CD8-positive, alpha-beta memory T cell (primary cell): ENCODE results near the gene ZFHX3. TPM values are rescaled to one million over a fixed set of nuclear protein-coding genes. Genes with fewer than 3 reads are reported as not detected.
"Not testable (repeated sequence)": the region's sequence is repeated elsewhere in the genome, so short reads cannot be mapped to it uniquely, and the experiment has no call there.

Experiments used
- CTCF ChIA-PET: fragments of 350-600 bp; sonication (Branson Sonifier 250); formaldehyde crosslinking; loops from one replicate; lab custom pipeline; 2021; ENCODE audit warnings: antibody characterized with exemption; lab: Charles Lee
- POLR2A ChIA-PET: fragments of 350-600 bp; sonication (Branson Sonifier 250); formaldehyde crosslinking; loops from one replicate; lab custom pipeline; 2021; ENCODE audit warnings: antibody characterized with exemption; lab: Charles Lee
- DNase-seq, 5 donors: peaks; one replicate each; pipeline versions ENCODE4 v3.0.0 to v3.0.0-alpha.2; 2020 to 2022; ENCODE audit warnings: mixed read lengths in 1 of 5
- H3K27ac ChIP-seq: one replicate; pipeline ENCODE4 v1.7.0; 2013; ENCODE audit warnings: low read depth, mild to moderate bottlenecking, low read length, moderate library complexity
- H3K27me3 ChIP-seq: 2 replicates; pipeline ENCODE4 v1.7.0; 2013; ENCODE audit warnings: low read length, mild to moderate bottlenecking; ENCODE audit not compliant: insufficient read depth, poor library complexity, severe bottlenecking
- H3K36me3 ChIP-seq: 2 replicates; pipeline ENCODE4 v1.7.0; 2013; ENCODE audit warnings: mild to moderate bottlenecking, low read length, moderate library complexity; ENCODE audit not compliant: insufficient read depth
- H3K4me1 ChIP-seq: 2 replicates; pipeline ENCODE4 v1.7.0; 2013; ENCODE audit warnings: mild to moderate bottlenecking, low read length, moderate library complexity; ENCODE audit not compliant: insufficient read depth
- H3K4me3 ChIP-seq: 2 replicates; pipeline ENCODE4 v1.7.0; 2013; ENCODE audit warnings: mild to moderate bottlenecking, low read length
- H3K9me3 ChIP-seq: 2 replicates; pipeline ENCODE4 v1.7.0; 2013; ENCODE audit warnings: mild to moderate bottlenecking, low read length
- H3K27ac Mint-ChIP-seq, 8 donors: one replicate each; pipeline ENCODE4 v1.8.0; 2020 to 2021; ENCODE audit warnings: mixed read lengths in 8 of 8, mild to moderate bottlenecking in 6 of 8, inconsistent platforms in 3 of 8, moderate library complexity in 3 of 8
- H3K27me3 Mint-ChIP-seq, 2 donors: one replicate each; pipeline ENCODE4 v1.8.0; 2020 to 2021; ENCODE audit warnings: mixed read lengths in 2 of 2, mild to moderate bottlenecking in 1 of 2, moderate library complexity in 1 of 2
- H3K36me3 Mint-ChIP-seq, 3 donors: one replicate each; pipeline ENCODE4 v1.8.0; 2020 to 2021; ENCODE audit warnings: mixed read lengths in 3 of 3, inconsistent platforms in 1 of 3, mild to moderate bottlenecking in 1 of 3
- H3K4me1 Mint-ChIP-seq, 3 donors: one replicate each; pipeline ENCODE4 v1.8.0; 2020 to 2021; ENCODE audit warnings: mixed read lengths in 3 of 3, inconsistent platforms in 1 of 3, mild to moderate bottlenecking in 1 of 3
- H3K4me3 Mint-ChIP-seq, 7 donors: one replicate each; pipeline ENCODE4 v1.8.0; 2020 to 2021; ENCODE audit warnings: mixed read lengths in 7 of 7, mild to moderate bottlenecking in 6 of 7, moderate library complexity in 4 of 7, inconsistent platforms in 2 of 7
- H3K9me3 Mint-ChIP-seq, 5 donors: one replicate each; pipeline ENCODE4 v1.8.0; 2020 to 2022; ENCODE audit warnings: mixed read lengths in 5 of 5, mild to moderate bottlenecking in 3 of 5, moderate library complexity in 2 of 5, inconsistent platforms in 1 of 5
- polyA plus RNA-seq: library from polyadenylated mRNA; unstranded; fragments of 300-500 nt; fragmentation: Illumina TruSeq; gene quantifications from one replicate; pipeline ENCODE4 v1.2.3, GENCODE V29; 2021
- total RNA-seq, 2 experiments: library from RNA; stranded (reverse); gene quantifications; one replicate each; pipeline ENCODE4 v1.2.3, GENCODE V29; 2021

The ZFHX3 gene
- total and polyA plus RNA-seq, 3 experiments from 2014 or later, result 0.13 to 0.22 (median 0.20) TPM

DNA sequence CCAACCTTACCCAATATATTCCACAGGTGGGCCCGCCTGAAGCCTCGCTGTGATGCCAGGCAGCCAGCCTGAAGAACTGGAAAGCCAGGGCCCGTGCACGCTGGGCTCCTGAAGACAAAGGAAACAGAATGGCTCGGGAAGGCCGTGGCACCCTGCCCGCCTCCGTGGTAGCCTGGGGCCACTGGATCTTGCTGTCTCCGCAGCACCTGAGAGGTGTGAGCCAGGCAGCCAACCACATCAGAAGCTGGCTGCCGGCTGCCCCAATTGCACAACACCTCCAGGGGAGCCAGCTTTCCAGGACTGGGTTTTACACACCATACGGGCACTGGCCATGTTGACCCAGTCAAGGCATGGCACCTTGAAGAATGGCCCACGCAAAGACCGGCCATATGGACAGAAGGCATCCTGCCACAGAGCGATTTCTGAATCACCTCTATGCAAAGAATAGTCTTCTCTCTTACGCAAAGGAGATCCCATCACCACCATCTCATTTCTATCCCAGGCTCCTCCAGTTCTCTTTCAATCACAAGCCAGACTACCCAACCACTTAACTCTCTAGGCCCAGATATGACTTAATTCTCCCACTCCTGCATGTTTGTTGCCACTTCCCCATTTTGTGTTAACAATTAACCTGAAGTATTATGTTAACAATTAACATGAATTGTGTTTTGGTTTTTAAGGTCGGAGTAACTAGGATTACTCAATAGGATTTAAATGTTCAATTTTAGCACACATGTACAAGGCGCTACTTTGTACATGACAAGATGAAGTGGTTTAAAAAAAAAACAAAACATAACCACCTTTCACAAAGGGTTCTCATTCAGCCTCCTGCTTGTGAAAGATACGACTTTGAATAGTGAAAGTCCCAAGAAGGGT is 32.1 kb downstream of the ZFHX3 start:
- Mint-ChIP-seq H3K4me1 (no peaks in the 10 kb centered on the region), H3K9me3 (peaks cover 0 to 9% (median 0%) of the 10 kb centered on the region in 5 donors), H3K27ac (no peak overlapping the region), H3K36me3 (no peaks in the 10 kb centered on the region), H3K27me3 (no peaks in the 10 kb centered on the region), H3K4me3 (no peak overlapping the region)
- Histone ChIP-seq H3K4me1 (no peaks in the 10 kb centered on the region), H3K36me3 (no peaks in the 10 kb centered on the region), H3K9me3 (no peaks in the 10 kb centered on the region), H3K27me3 (no peaks in the 10 kb centered on the region), H3K4me3 (no peak overlapping the region), H3K27ac (no peak overlapping the region)
- ChIA-PET POLR2A (no interaction called here), CTCF (no interaction called here)
- DNase-seq, result no peak

DNA sequence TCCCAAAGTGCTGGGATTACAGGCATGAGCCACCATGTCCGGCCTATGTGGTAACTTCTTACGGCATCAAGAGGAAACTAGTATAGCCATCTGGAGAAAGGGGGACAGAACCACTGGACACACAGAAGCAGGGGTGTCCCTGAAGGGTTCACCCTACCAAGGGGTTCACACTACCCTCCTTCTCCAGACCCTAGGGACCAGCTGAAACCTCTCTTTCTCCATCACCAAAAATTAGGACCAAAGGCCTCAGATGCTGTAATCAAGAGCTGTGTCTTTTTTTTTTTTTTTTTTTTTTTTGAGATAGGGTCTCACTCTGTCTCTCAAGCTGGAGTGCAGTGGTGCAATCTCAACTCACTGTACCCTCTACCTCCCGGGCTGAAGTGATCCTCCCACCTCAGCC is 33.2 kb downstream of the ZFHX3 start:
- Mint-ChIP-seq H3K27ac (no peak overlapping the region), H3K4me3 (no peak overlapping the region), H3K4me1 (no peaks in the 10 kb centered on the region), H3K9me3 (peaks cover 0 to 5% (median 0%) of the 10 kb centered on the region in 5 donors), H3K27me3 (no peaks in the 10 kb centered on the region), H3K36me3 (no peaks in the 10 kb centered on the region)
- H3K9me3 ChIP-seq, result no peaks in the 10 kb centered on the region
- no peak overlapping the region for H3K4me3 ChIP-seq
- H3K27ac ChIP-seq, result no peak overlapping the region
- no peak for DNase-seq
- no peaks in the 10 kb centered on the region for H3K36me3 ChIP-seq
- ChIA-PET CTCF (no interaction called here), POLR2A (no interaction called here)
- no peaks in the 10 kb centered on the region for H3K27me3 ChIP-seq
- no peaks in the 10 kb centered on the region for H3K4me1 ChIP-seq

DNA sequence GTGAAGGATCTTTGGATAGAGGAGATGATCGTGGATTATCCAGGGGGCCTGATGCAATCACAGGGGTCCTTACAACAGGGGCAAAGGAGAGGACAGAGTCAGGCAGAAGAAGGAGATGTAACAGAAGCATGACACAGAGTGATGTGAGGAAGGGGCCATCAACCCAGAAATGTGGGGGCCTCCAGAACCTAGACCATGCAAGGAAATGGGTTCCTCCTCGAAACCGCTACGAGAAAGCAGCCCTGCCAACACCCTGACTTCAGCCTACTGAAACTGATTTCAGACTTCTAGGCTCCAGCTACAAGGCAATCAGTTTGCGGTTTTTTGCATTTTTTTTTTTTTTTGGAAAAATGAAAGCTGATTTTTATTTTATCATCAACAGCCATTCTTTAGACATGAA is 34.0 kb downstream of the ZFHX3 start:
- Mint-ChIP-seq H3K27ac (no peak overlapping the region), H3K4me3 (no peak overlapping the region), H3K36me3 (no peaks in the 10 kb centered on the region), H3K4me1 (no peaks in the 10 kb centered on the region), H3K9me3 (peaks cover 0 to 3% (median 0%) of the 10 kb centered on the region in 5 donors), H3K27me3 (no peaks in the 10 kb centered on the region)
- DNase-seq, result no peak
- H3K27me3 ChIP-seq, result no peaks in the 10 kb centered on the region
- no peaks in the 10 kb centered on the region for H3K9me3 ChIP-seq
- ChIA-PET CTCF (no interaction called here), POLR2A (no interaction called here)
- no peaks in the 10 kb centered on the region for H3K36me3 ChIP-seq
- H3K27ac ChIP-seq, result no peak overlapping the region
- H3K4me1 ChIP-seq, result no peaks in the 10 kb centered on the region
- H3K4me3 ChIP-seq, result no peak overlapping the region

DNA sequence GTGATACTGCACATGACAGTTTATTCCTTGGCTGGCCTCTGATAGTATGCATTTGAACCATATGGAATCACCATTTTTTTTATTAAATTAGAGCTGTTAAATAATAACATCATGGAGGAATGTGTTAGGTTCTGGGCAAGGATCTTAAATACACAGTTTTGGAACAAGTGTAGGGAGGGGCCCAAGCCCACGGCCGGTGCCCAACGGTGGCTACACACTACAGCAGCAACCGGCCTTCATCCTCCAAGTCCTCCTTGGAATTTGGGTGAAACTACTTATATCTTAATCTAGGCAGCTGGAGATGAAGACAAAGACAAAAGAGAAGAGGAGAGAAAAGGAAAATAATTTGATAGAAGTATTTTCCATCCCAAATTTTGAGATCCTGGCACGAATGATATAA is 35.6 kb downstream of the ZFHX3 start:
- no peak for DNase-seq
- Histone ChIP-seq H3K27ac (no peak overlapping the region), H3K9me3 (no peaks in the 10 kb centered on the region), H3K4me3 (no peak overlapping the region), H3K4me1 (no peaks in the 10 kb centered on the region), H3K36me3 (no peaks in the 10 kb centered on the region), H3K27me3 (no peaks in the 10 kb centered on the region)
- Mint-ChIP-seq H3K36me3 (no peaks in the 10 kb centered on the region), H3K27me3 (no peaks in the 10 kb centered on the region), H3K27ac (no peak overlapping the region), H3K4me1 (no peaks in the 10 kb centered on the region), H3K9me3 (peaks cover 0 to 3% (median 0%) of the 10 kb centered on the region in 5 donors), H3K4me3 (no peak overlapping the region)
- ChIA-PET CTCF (no interaction called here), POLR2A (no interaction called here)

DNA sequence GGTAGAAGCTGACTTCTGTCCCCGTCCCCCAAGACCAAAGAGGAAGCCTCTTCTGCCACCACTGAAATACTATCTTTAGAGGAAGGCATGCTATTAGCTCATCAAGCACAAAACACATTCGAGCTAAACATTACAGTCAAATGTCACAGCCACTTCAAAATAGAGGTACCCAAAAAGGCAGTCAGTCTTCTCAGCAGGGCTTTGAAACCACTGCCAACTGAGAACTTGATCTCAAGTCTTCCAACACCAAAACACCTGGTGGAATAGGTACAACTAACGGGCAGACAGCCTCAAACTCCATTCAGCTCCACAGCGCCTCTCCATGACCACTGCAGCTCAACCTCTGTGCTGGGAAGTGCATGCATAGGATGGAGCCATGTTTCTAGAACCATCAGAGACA is 36.0 kb downstream of the ZFHX3 start:
- no peaks in the 10 kb centered on the region for H3K9me3 ChIP-seq
- no peak overlapping the region for H3K4me3 ChIP-seq
- H3K4me1 ChIP-seq, result no peaks in the 10 kb centered on the region
- POLR2A ChIA-PET, result no interaction called here
- CTCF ChIA-PET, result no interaction called here
- H3K27ac ChIP-seq, result no peak overlapping the region
- no peaks in the 10 kb centered on the region for H3K27me3 Mint-ChIP-seq
- H3K27ac Mint-ChIP-seq, result no peak overlapping the region
- no peaks in the 10 kb centered on the region for H3K36me3 Mint-ChIP-seq
- H3K4me1 Mint-ChIP-seq, result no peaks in the 10 kb centered on the region
- H3K27me3 ChIP-seq, result no peaks in the 10 kb centered on the region
- no peak for DNase-seq
- peaks cover 0 to 3% (median 0%) of the 10 kb centered on the region in 5 donors for H3K9me3 Mint-ChIP-seq
- H3K4me3 Mint-ChIP-seq, result no peak overlapping the region
- H3K36me3 ChIP-seq, result no peaks in the 10 kb centered on the region

DNA sequence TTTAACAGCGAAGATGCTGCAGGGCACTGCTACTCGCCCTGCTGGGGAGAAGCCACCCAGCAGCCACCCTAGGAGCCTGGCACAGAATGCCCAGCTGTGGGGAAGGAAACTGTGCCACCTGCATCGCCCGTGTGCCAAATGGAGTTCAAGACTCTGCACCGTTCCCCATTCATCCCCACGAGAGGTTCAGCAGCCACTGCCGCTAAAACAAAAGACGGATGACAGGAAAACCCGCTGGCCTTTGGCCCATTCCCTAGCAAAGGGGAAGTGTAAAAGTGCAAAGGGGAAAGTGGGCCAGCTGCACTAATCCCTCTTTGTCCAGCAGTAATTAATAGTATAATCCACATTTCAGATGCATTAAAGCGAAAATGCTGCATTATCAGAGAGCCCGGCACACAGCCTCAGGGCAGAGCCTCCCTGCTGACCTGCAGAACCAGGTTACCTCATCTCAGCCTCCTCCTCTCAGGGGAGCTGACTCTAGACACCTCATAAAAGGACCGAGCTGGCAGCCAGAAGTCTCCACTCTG is 37.7 kb downstream of the ZFHX3 start:
- Mint-ChIP-seq H3K4me1 (no peaks in the 10 kb centered on the region), H3K9me3 (peaks cover 0 to 3% (median 0%) of the 10 kb centered on the region in 5 donors), H3K4me3 (no peak overlapping the region), H3K27me3 (no peaks in the 10 kb centered on the region), H3K36me3 (no peaks in the 10 kb centered on the region), H3K27ac (no peak overlapping the region)
- CTCF ChIA-PET, result no interaction called here
- Histone ChIP-seq H3K36me3 (no peaks in the 10 kb centered on the region), H3K4me1 (no peaks in the 10 kb centered on the region), H3K9me3 (no peaks in the 10 kb centered on the region), H3K4me3 (no peak overlapping the region), H3K27me3 (no peaks in the 10 kb centered on the region), H3K27ac (no peak overlapping the region)
- POLR2A ChIA-PET, result no interaction called here
- DNase-seq, result no peak

DNA sequence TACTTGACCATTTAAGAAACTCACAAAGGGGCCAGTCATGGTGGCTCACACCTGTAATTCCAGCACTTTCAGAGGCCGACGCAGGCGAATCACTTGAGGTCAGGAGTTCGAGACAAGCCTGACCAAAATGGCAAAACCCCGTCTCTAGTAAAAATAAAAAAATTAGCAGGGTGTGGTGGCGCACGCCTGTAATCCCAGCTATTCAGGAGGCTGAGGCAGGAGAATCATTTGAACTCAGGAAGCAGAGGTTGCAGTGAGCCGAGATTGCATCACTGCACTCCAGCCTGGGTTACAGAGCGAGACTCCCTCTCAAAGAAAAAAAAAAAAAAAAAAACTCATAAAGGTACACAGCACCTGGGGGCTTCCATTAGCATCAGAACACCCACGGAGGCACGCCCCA is 38.2 kb downstream of the ZFHX3 start:
- H3K9me3 ChIP-seq, H3K36me3 Mint-ChIP-seq, H3K36me3 ChIP-seq, H3K4me1 ChIP-seq, H3K9me3 Mint-ChIP-seq, H3K27ac ChIP-seq, H3K4me3 ChIP-seq, H3K27ac Mint-ChIP-seq, H3K4me3 Mint-ChIP-seq, H3K27me3 ChIP-seq, H3K27me3 Mint-ChIP-seq, H3K4me1 Mint-ChIP-seq, POLR2A ChIA-PET, CTCF ChIA-PET, DNase-seq: not testable (repeated sequence)

DNA sequence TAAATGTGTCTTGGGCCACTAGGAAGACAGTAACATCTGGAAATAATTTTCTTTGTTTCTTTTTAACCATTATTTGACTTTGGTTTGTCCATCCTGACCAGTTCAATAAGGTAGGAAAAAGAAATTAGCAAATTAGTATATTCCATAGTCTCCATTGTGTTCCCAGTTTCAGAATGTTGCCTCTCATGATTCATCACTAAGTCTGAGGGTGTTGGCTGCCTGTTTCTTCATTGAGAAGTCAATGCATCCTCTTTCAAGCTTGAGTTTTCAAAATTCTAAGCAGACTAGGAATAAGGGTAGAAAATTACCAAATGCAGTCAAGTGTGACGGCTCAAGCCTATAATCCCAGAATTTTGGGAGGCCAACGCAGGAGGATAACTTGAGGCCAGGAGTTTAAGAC is 41.9 kb downstream of the ZFHX3 start:
- Histone ChIP-seq H3K4me3 (no peak overlapping the region), H3K9me3 (no peaks in the 10 kb centered on the region), H3K27me3 (no peaks in the 10 kb centered on the region), H3K27ac (no peak overlapping the region), H3K4me1 (no peaks in the 10 kb centered on the region), H3K36me3 (no peaks in the 10 kb centered on the region)
- CTCF ChIA-PET, result no interaction called here
- POLR2A ChIA-PET, result no interaction called here
- no peaks in the 10 kb centered on the region for H3K36me3 Mint-ChIP-seq
- H3K4me3 Mint-ChIP-seq, result no peak overlapping the region
- DNase-seq, result no peak
- H3K27ac Mint-ChIP-seq, result no peak overlapping the region
- H3K27me3 Mint-ChIP-seq, result no peaks in the 10 kb centered on the region
- H3K4me1 Mint-ChIP-seq, result no peaks in the 10 kb centered on the region
- H3K9me3 Mint-ChIP-seq, result peaks cover 0 to 4% (median 0%) of the 10 kb centered on the region in 5 donors
